HTERT RPE-1 (cell line): ENCODE data around the gene NCDN.

ENCODE experiments used
- in situ Hi-C: fragments of 300-500 bp; cut with MboI; formaldehyde crosslinking; loops from 4 replicates; pipeline ENCODE4 v1.14.3; 2020; ENCODE audit warnings: low sequenced_read_pairs

The NCDN gene

GRCh38 chr1:35557611-35558373 lies at the start of gene NCDN:
NCDN (plus strand) TSS chr1:35557799; CDS start chr1:35558191, 392 bp downstream.
- in situ Hi-C loops = no loop called here

GRCh38 chr1:35507947-35508346 lies 49.7 kb upstream of the NCDN start:
- in situ Hi-C loops = no loop called here

GRCh38 chr1:35509558-35509957 lies 48.0 kb upstream of the NCDN start:
- in situ Hi-C loops = no loop called here

- in situ Hi-C loops = no loop called here
These were observed 46.3 kb upstream of the NCDN start for GRCh38 chr1:35511305-35511704.

- in situ Hi-C loops = no loop called here
These were observed 39.4 kb upstream of the NCDN start for GRCh38 chr1:35518183-35518582.

- in situ Hi-C loops = no loop called here
These were observed 38.2 kb upstream of the NCDN start for GRCh38 chr1:35519432-35519831.

- in situ Hi-C loops = no loop called here
These were observed 33.5 kb upstream of the NCDN start for GRCh38 chr1:35524106-35524505.

- in situ Hi-C loops = no loop called here
These were observed 27.4 kb upstream of the NCDN start for GRCh38 chr1:35530168-35530567.

- in situ Hi-C loops = no loop called here
These were observed 26.7 kb upstream of the NCDN start for GRCh38 chr1:35530946-35531345.

- in situ Hi-C loops = no loop called here
These were observed 26.2 kb upstream of the NCDN start for GRCh38 chr1:35531368-35531767.

GRCh38 chr1:35532497-35533223 lies 24.9 kb upstream of the NCDN start:
- in situ Hi-C loops = no loop called here

- in situ Hi-C loops = no loop called here
These were observed 24.0 kb upstream of the NCDN start for GRCh38 chr1:35533586-35533985.

- in situ Hi-C loops = no loop called here
These were observed 22.4 kb upstream of the NCDN start for GRCh38 chr1:35535243-35535642.

- in situ Hi-C loops = no loop called here
These were observed 20.9 kb upstream of the NCDN start for GRCh38 chr1:35536556-35537162.

- in situ Hi-C loops = no loop called here
These were observed 19.8 kb upstream of the NCDN start for GRCh38 chr1:35537806-35538205.

GRCh38 chr1:35539073-35539823 lies 18.4 kb upstream of the NCDN start:
- in situ Hi-C loops = no loop called here

- in situ Hi-C loops = no loop called here
These were observed 17.8 kb upstream of the NCDN start for GRCh38 chr1:35539824-35540261.

- in situ Hi-C loops = no loop called here
These were observed 12.6 kb upstream of the NCDN start for GRCh38 chr1:35544976-35545375.

GRCh38 chr1:35546614-35547013 lies 11.0 kb upstream of the NCDN start:
- in situ Hi-C loops = no loop called here

GRCh38 chr1:35553851-35554250 lies 3.7 kb upstream of the NCDN start:
- in situ Hi-C loops = no loop called here
